Sigmoid colon (tissue), 7 donors: ENCODE measurements around the gene PSMD8. TPM values are rescaled to one million over a fixed set of nuclear protein-coding genes. Genes with fewer than 3 reads are reported as not detected.

Experiments used
- DNase-seq: peaks from one replicate; pipeline ENCODE4 v3.0.0-alpha.2; 2019
- H3K27ac ChIP-seq, 4 donors: fragments of 200-600 bp; sonication (generic); one replicate each; pipeline ENCODE4 v1.5.1; 2016 to 2019; ENCODE audit warnings: mild to moderate bottlenecking in 1 of 4
- H3K27me3 ChIP-seq, 3 donors: fragments of 200-600 bp; sonication (generic); one replicate each; pipeline ENCODE4 v1.5.1; 2019; ENCODE audit warnings: mild to moderate bottlenecking in 1 of 3
- H3K36me3 ChIP-seq, 4 donors: fragments of 200-600 bp; sonication (generic); one replicate each; pipeline ENCODE4 v1.5.1; 2016 to 2019
- H3K4me1 ChIP-seq, 4 donors: fragments of 200-600 bp; sonication (generic); one replicate each; pipeline ENCODE4 v1.5.1; 2017 to 2019
- H3K4me3 ChIP-seq, 4 donors: fragments of 200-600 bp; sonication (generic); one replicate each; pipeline ENCODE4 v1.5.1; 2017 to 2019; ENCODE audit warnings: mild to moderate bottlenecking in 2 of 4, moderate library complexity in 1 of 4
- H3K9me3 ChIP-seq, 4 donors: fragments of 200-600 bp in 3 of 4; sonication (generic) in 3 of 4; one replicate each; pipeline versions ENCODE4 v1.5.1 to v1.6.1; 2013 to 2019
- CTCF ChIP-seq, 4 experiments: fragments of 450-650 bp in 3 of 4; fragments of 200-600 bp in 1 of 4; IDR thresholded peaks; one replicate each; pipeline ENCODE4 v1.5.1; 2016 to 2019; ENCODE audit warnings: antibody characterized with exemption in 4 of 4, mild to moderate bottlenecking in 3 of 4, moderate library complexity in 2 of 4
- EP300 ChIP-seq, 4 donors: sonication (generic); formaldehyde crosslinking; IDR thresholded peaks; one replicate each; pipeline ENCODE4 v1.6.1; 2017; ENCODE audit warnings: antibody characterized with exemption in 4 of 4
- POLR2A ChIP-seq, 2 donors: fragments of 450-650 bp; IDR thresholded peaks; one replicate each; pipeline ENCODE4 v1.6.1; 2016; ENCODE audit warnings: antibody characterized with exemption in 2 of 2, mild to moderate bottlenecking in 2 of 2, moderate library complexity in 2 of 2
- POLR2AphosphoS5 ChIP-seq, 4 donors: sonication (generic); formaldehyde crosslinking; IDR thresholded peaks; one replicate each; pipeline ENCODE4 v1.6.1; 2017; ENCODE audit warnings: antibody characterized with exemption in 4 of 4
- WGBS, 2 donors: extraction: QIAGEN DNeasy Blood & Tissue Kit; methylation state at CpG; one replicate each; pipeline ENCODE4 v1.1.7; 2013; 5-methylcytosine and 5-hydroxymethylcytosine counted together
- intact Hi-C: fragments of 100-400 bp; cut with DNase I; formaldehyde crosslinking; loops from one replicate; pipeline ENCODE4 v1.15.1; 2023
- polyA plus RNA-seq, 3 donors: library from polyadenylated mRNA; stranded (reverse); fragments of 200-250 nt; gene quantifications; one replicate each; pipeline ENCODE4 v1.2.3, GENCODE V29; 2013
- total RNA-seq, 4 donors: library from RNA; depleted of rRNA; stranded (reverse); fragments of >200 nt; gene quantifications; one replicate each; pipeline ENCODE4 v1.1.0, GENCODE V29; 2016
- donor health status: healthy with polysubstance abuse.
- donor health status: Bipolar disorder and iron deficiency.
- donor health status: healthy.

Gene PSMD8
- total and polyA plus RNA-seq, 7 donors = 125 to 271 (median 147) TPM

GRCh38 chr19:38367041-38367440 is 7.3 kb upstream of the PSMD8 start:
- Histone ChIP-seq H3K4me3 (no peak overlapping the region), H3K27ac (no peak overlapping the region), H3K4me1 (peaks cover 2 to 12% (median 10%) of the 10 kb centered on the region in 4 donors), H3K36me3 (no peaks in the 10 kb centered on the region), H3K27me3 (peaks cover 5 to 55% (median 33%) of the 10 kb centered on the region in 3 donors), H3K9me3 (no peaks in the 10 kb centered on the region)
- no peak for DNase-seq
- intact Hi-C loops = no loop called here
- TF ChIP-seq POLR2A (IDR thresholded peaks at IDR 0.05) = no peak
- WGBS, 2 donors = 59 to 76% methylated on average over 12 of the region's 12 CpGs

- DNase-seq = no peak
- Histone ChIP-seq H3K27ac (no peak overlapping the region), H3K4me3 (no peak overlapping the region), H3K4me1 (no peaks in the 10 kb centered on the region), H3K27me3 (peaks cover 0 to 40% (median 15%) of the 10 kb centered on the region in 3 donors), H3K9me3 (no peaks in the 10 kb centered on the region), H3K36me3 (no peaks in the 10 kb centered on the region)
- WGBS, 2 donors = 96% methylated on average over 2 of the region's 2 CpGs
- TF ChIP-seq EP300 (IDR thresholded peaks at IDR 0.05) = no peak
- intact Hi-C loops = no loop called here
These were observed 4.8 kb upstream of the PSMD8 start for GRCh38 chr19:38369584-38369983.

GRCh38 chr19:38370299-38370698 is 4.1 kb upstream of the PSMD8 start:
- Histone ChIP-seq H3K4me1 (peaks cover 0 to 3% (median 3%) of the 10 kb centered on the region in 4 donors), H3K27me3 (peaks cover 0 to 33% (median 12%) of the 10 kb centered on the region in 3 donors), H3K4me3 (no peak overlapping the region), H3K27ac (no peak overlapping the region), H3K36me3 (no peaks in the 10 kb centered on the region), H3K9me3 (no peaks in the 10 kb centered on the region)
- TF ChIP-seq EP300 (IDR thresholded peaks at IDR 0.05) (no peak), POLR2AphosphoS5 (IDR thresholded peaks at IDR 0.05) (no peak), CTCF (IDR thresholded peaks at IDR 0.05) (no peak), POLR2A (IDR thresholded peaks at IDR 0.05) (no peak)
- intact Hi-C loops = no loop called here
- 62 to 73% methylated on average over 12 of the region's 12 CpGs for WGBS, 2 donors
- DNase-seq = no peak

- H3K27ac ChIP-seq = no peak overlapping the region
- 76 to 87% methylated on average over 6 of the region's 6 CpGs for WGBS, 2 donors
- intact Hi-C loops = no loop called here
- H3K9me3 ChIP-seq = no peaks in the 10 kb centered on the region
- peaks cover 0 to 2% (median under 1%) of the 10 kb centered on the region in 4 donors for H3K36me3 ChIP-seq
- peaks cover 0 to 27% (median 12%) of the 10 kb centered on the region in 3 donors for H3K27me3 ChIP-seq
- TF ChIP-seq EP300 (IDR thresholded peaks at IDR 0.05) (no peak), CTCF (IDR thresholded peaks at IDR 0.05) (no peak), POLR2A (IDR thresholded peaks at IDR 0.05) (no peak), POLR2AphosphoS5 (IDR thresholded peaks at IDR 0.05) (no peak)
- DNase-seq = no peak
- H3K4me1 ChIP-seq = peaks cover 0 to 11% (median 10%) of the 10 kb centered on the region in 4 donors
- H3K4me3 ChIP-seq = no peak overlapping the region
These were observed 3.3 kb upstream of the PSMD8 start for GRCh38 chr19:38371081-38371480.

GRCh38 chr19:38373907-38374331 is 452 bp upstream of the PSMD8 start:
- peaks cover 0 to 26% (median 22%) of the 10 kb centered on the region in 4 donors for H3K4me1 ChIP-seq

More at GRCh38 chr19:38373907-38374331, 452 bp upstream of the PSMD8 start:
- H3K27me3 ChIP-seq = peaks cover 0 to 3% (median 0%) of the 10 kb centered on the region in 3 donors
- peaks cover 5 to 27% (median 12%) of the 10 kb centered on the region in 4 donors for H3K36me3 ChIP-seq
- H3K9me3 ChIP-seq = no peaks in the 10 kb centered on the region
- no peak for DNase-seq
- peak overlapping the region; percentile 86 to 93 (median 90) for H3K27ac ChIP-seq
- intact Hi-C loops = loop anchor here (1.0 kb wide), 1 partner anchor 38 kb away; no protein-coding TSS in a partner anchor
- TF ChIP-seq CTCF (IDR thresholded peaks at IDR 0.05) (no peak), POLR2AphosphoS5 (IDR thresholded peaks at IDR 0.05) (no peak), POLR2A (IDR thresholded peaks at IDR 0.05) (no peak), EP300 (IDR thresholded peaks at IDR 0.05) (no peak)
- H3K4me3 ChIP-seq = peak overlapping the region; percentile 4 to 77 (median 74)
- WGBS, 2 donors = 62 to 76% methylated on average over 6 of the region's 6 CpGs
